Upper lobe of left lung (tissue), 6 donors: ENCODE results near the gene OLFM2. TPM values are rescaled to one million over a fixed set of nuclear protein-coding genes. Genes with fewer than 3 reads are reported as not detected.

Experiments used
- ATAC-seq, 2 donors: fragments of 200-7000 bp; cut with Tn5 transposase; one replicate each; pipeline ENCODE4 v1.9.1; 2022; ENCODE audit warnings: mild to moderate bottlenecking in 2 of 2, moderate library complexity in 2 of 2; ENCODE audit not compliant: low FRiP score in 2 of 2
- DNase-seq, 2 donors: peaks; one replicate each; pipeline ENCODE4 v3.0.0-alpha.2; 2019 to 2020
- H3K27ac ChIP-seq, 4 donors: fragments of 200-600 bp; sonication (generic); one replicate each; pipeline ENCODE4 v1.5.1; 2016 to 2019
- H3K27me3 ChIP-seq, 4 donors: fragments of 200-600 bp; sonication (generic); one replicate each; pipeline ENCODE4 v1.5.1; 2017 to 2019
- H3K36me3 ChIP-seq, 4 donors: fragments of 200-600 bp; sonication (generic); one replicate each; pipeline ENCODE4 v1.5.1; 2016 to 2019
- H3K4me1 ChIP-seq, 4 donors: fragments of 200-600 bp; sonication (generic); one replicate each; pipeline ENCODE4 v1.5.1; 2018 to 2019
- H3K4me3 ChIP-seq, 4 donors: fragments of 200-600 bp; sonication (generic); one replicate each; pipeline ENCODE4 v1.5.1; 2017 to 2019; ENCODE audit warnings: mild to moderate bottlenecking in 2 of 4, moderate library complexity in 1 of 4
- H3K9me3 ChIP-seq, 4 donors: fragments of 200-600 bp; sonication (generic); one replicate each; pipeline ENCODE4 v1.5.1; 2018 to 2019
- CTCF ChIP-seq, 6 experiments: fragments of 450-650 bp in 4 of 6; fragments of 200-600 bp in 2 of 6; sonication (generic) in 2 of 6; IDR thresholded peaks; one replicate each; pipeline ENCODE4 v1.5.1; 2016 to 2019; ENCODE audit warnings: antibody characterized with exemption in 6 of 6
- EP300 ChIP-seq, 4 donors: sonication (generic); formaldehyde crosslinking; IDR thresholded peaks; one replicate each; pipeline ENCODE4 v1.5.1; 2017; ENCODE audit warnings: antibody characterized with exemption in 4 of 4, control low read depth in 2 of 4
- POLR2A ChIP-seq, 4 donors: fragments of 450-650 bp; IDR thresholded peaks; one replicate each; pipeline ENCODE4 v1.5.1; 2016 to 2017; ENCODE audit warnings: antibody characterized with exemption in 4 of 4, mild to moderate bottlenecking in 2 of 4
- POLR2AphosphoS5 ChIP-seq, 2 donors: sonication (generic); formaldehyde crosslinking; IDR thresholded peaks; one replicate each; pipeline ENCODE4 v1.5.1; 2017; ENCODE audit warnings: antibody characterized with exemption in 2 of 2
- WGBS, 2 donors: methylation state at CpG; one replicate each; pipeline ENCODE4 v1.1.5; 2017 to 2018; 5-methylcytosine and 5-hydroxymethylcytosine counted together
- total RNA-seq, 6 donors: library from RNA; depleted of rRNA in 4 of 6; stranded (reverse); fragments of >200 nt in 4 of 6; gene quantifications; one replicate each; pipeline versions ENCODE4 v1.1.0 to v1.2.1, GENCODE V29; 2016 to 2021
- donor health status: DM: no; HTN: no; CAD: no; lungs with moderate emphysema.
- donor health status: DM: no; HTN: yes; CAD: no; lungs with severe emphysema.

Gene OLFM2
- total RNA-seq, 6 donors from 2014 or later, result 0.98 to 11.3 (median 4.7) TPM; not detected in 1

DNA sequence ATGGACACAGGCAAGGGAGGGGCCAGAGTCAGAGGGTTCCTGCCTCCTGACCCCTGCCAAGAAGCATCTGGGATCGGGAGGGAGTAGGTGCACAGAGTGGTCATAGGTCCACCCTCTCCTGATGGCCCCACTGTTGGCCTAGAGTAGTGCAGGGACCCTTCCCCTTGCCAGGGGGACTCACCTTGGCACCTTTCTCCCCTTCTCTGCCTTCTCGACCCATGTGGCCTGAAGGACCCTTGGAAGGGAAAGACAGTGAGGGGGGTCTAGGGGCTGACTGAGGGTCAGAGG is 33.3 kb upstream of the OLFM2 start:
- no peak for ATAC-seq

DNA sequence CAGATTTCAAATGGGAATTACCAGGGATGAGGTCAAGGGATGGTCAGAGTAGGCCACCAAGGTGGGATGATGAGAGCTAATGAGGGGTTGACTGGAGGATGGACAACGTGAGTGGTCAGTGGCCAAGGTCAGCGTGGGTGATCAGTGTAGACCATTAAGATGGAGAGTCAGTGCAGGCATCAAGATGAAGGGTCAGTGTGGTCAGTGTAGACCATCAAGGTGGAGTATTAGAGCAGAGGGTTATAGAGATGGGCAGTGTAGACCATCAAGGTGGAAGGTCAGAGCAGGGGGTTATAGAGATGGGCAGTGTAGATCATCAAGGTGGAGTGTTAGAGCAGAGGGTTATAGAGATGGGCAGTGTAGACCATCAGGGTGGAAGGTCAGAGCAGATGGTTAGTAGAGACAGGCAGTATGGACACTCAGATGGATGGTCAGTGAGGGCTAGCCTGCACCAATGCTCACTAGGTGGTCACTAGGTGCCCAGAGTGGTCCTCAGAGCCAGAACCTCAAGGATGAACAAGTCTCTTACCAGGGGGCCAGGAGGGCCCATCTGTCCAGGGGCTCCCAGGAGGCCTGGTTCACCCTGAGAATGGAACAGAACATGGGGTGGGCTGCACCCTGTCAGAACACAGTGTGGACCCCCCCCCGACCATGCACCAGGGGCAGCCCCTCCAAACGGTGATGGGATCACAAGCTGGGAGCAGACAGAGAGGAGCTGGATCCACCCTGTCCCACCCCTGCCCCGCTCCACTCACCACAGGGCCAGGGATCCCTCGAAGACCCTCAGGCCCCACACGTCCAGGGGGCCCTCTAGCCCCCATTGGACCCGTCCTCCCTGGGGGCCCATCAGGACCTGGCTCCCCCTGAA is 32.7 kb upstream of the OLFM2 start:
- no peaks in the 10 kb centered on the region for H3K9me3 ChIP-seq
- TF ChIP-seq POLR2AphosphoS5 (IDR thresholded peaks at IDR 0.05), result no peak
- DNase-seq (no peak), ATAC-seq (peak in 1 of 2 donors; percentile 11)
- 66 to 69% methylated on average over 4 to 7 of the region's 8 CpGs for WGBS, 2 donors
- H3K4me1 ChIP-seq, result peaks cover 0 to 5% (median 0%) of the 10 kb centered on the region in 4 donors
- no peak overlapping the region for H3K27ac ChIP-seq
- H3K4me3 ChIP-seq, result no peak overlapping the region
- no peaks in the 10 kb centered on the region for H3K36me3 ChIP-seq
- peaks cover 0 to 3% (median 0%) of the 10 kb centered on the region in 4 donors for H3K27me3 ChIP-seq

More for the DNA sequence above, 33.3 kb upstream of the OLFM2 start:
- Histone ChIP-seq H3K36me3 (no peaks in the 10 kb centered on the region), H3K27ac (no peak overlapping the region), H3K4me1 (peaks cover 0 to 5% (median 0%) of the 10 kb centered on the region in 4 donors), H3K9me3 (no peaks in the 10 kb centered on the region), H3K4me3 (no peak overlapping the region), H3K27me3 (peaks cover 0 to 3% (median 0%) of the 10 kb centered on the region in 4 donors)
- TF ChIP-seq CTCF (IDR thresholded peaks at IDR 0.05) (no peak), EP300 (IDR thresholded peaks at IDR 0.05) (no peak), POLR2AphosphoS5 (IDR thresholded peaks at IDR 0.05) (no peak), POLR2A (IDR thresholded peaks at IDR 0.05) (no peak)
- WGBS, 2 donors, result 71% methylated on average over 2 of the region's 2 CpGs; no CpG with 5 or more reads in 1 of the 2 donors
- no peak for DNase-seq

- Histone ChIP-seq H3K9me3 (no peaks in the 10 kb centered on the region), H3K4me1 (peaks cover 0 to 5% (median 0%) of the 10 kb centered on the region in 4 donors), H3K27me3 (peaks cover 0 to 3% (median 0%) of the 10 kb centered on the region in 4 donors), H3K27ac (no peak overlapping the region), H3K36me3 (no peaks in the 10 kb centered on the region), H3K4me3 (no peak overlapping the region)
- ATAC-seq, result no peak
- no peak for DNase-seq
- 73 to 78% methylated on average over 2 to 4 of the region's 4 CpGs for WGBS, 2 donors
- no peak for TF ChIP-seq EP300 (IDR thresholded peaks at IDR 0.05)
- no peak for TF ChIP-seq CTCF (IDR thresholded peaks at IDR 0.05)
- TF ChIP-seq POLR2A (IDR thresholded peaks at IDR 0.05), result no peak
- TF ChIP-seq POLR2AphosphoS5 (IDR thresholded peaks at IDR 0.05), result no peak
These were observed 31.0 kb upstream of the OLFM2 start for GRCh38 chr19:9967326-9967725.

DNA sequence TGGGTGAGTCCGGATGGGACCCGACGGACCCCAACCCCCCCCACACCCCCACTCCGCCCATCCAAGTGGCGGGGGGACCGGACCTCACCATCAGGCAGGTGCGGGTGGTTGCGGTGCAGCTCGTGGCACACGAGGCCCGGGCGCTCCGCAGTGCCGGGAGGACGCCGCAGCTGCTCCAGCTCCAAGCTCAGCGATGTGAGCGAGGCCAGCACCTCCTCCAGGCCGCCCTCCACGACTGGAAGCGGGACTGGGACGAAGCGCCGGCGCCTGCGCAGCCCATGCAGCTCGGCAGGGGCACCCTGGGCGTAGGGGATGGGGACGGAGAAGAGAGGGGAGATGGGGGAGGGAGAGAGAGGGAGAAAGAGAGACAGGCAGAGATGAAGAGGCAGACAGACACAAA is 30.1 kb upstream of the OLFM2 start:
- no peak overlapping the region for H3K4me3 ChIP-seq
- no peaks in the 10 kb centered on the region for H3K9me3 ChIP-seq
- peaks cover 0 to 3% (median 0%) of the 10 kb centered on the region in 4 donors for H3K27me3 ChIP-seq
- no peak for TF ChIP-seq CTCF (IDR thresholded peaks at IDR 0.05)
- no peak for TF ChIP-seq POLR2A (IDR thresholded peaks at IDR 0.05)
- no peak for TF ChIP-seq POLR2AphosphoS5 (IDR thresholded peaks at IDR 0.05)
- TF ChIP-seq EP300 (IDR thresholded peaks at IDR 0.05), result no peak
- ATAC-seq (no peak), DNase-seq (peak in 1 of 2 donors; percentile 80)
- H3K36me3 ChIP-seq, result no peaks in the 10 kb centered on the region
- WGBS, 2 donors, result 15 to 19% methylated on average over 13 of the region's 29 CpGs
- H3K4me1 ChIP-seq, result peaks cover 0 to 5% (median 0%) of the 10 kb centered on the region in 4 donors
- no peak overlapping the region for H3K27ac ChIP-seq

- Histone ChIP-seq H3K4me3 (no peak overlapping the region), H3K27ac (no peak overlapping the region), H3K4me1 (peaks cover 0 to 5% (median 0%) of the 10 kb centered on the region in 4 donors), H3K27me3 (peaks cover 0 to 3% (median 0%) of the 10 kb centered on the region in 4 donors), H3K9me3 (no peaks in the 10 kb centered on the region), H3K36me3 (no peaks in the 10 kb centered on the region)
- TF ChIP-seq CTCF (IDR thresholded peaks at IDR 0.05) (no peak), POLR2A (IDR thresholded peaks at IDR 0.05) (no peak), EP300 (IDR thresholded peaks at IDR 0.05) (no peak), POLR2AphosphoS5 (IDR thresholded peaks at IDR 0.05) (no peak)
- ATAC-seq (no peak), DNase-seq (no peak)
- WGBS, 2 donors, result 47 to 73% methylated on average over 5 to 12 of the region's 14 CpGs
These were observed 29.7 kb upstream of the OLFM2 start for GRCh38 chr19:9966024-9966423.
